Right lobe of liver (tissue), 6 donors: Measurements from ENCODE around the gene ABCA8. TPM values are rescaled to one million over a fixed set of nuclear protein-coding genes. Genes with fewer than 3 reads are reported as not detected.
"Not testable (repeated sequence)": the region's sequence is repeated elsewhere in the genome, so short reads cannot be mapped to it uniquely, and the experiment has no call there.

ENCODE experiments used
- ATAC-seq, 4 donors: fragments of 200-7000 bp; cut with Tn5 transposase; one replicate each; pipeline ENCODE4 v1.9.1; 2020; ENCODE audit warnings: mild to moderate bottlenecking in 4 of 4, moderate library complexity in 4 of 4
- DNase-seq, 3 donors: peaks; one replicate each; pipeline ENCODE4 v3.0.0-alpha.2; 2020
- H3K27ac ChIP-seq, 3 donors: fragments of 200-600 bp; one replicate each; pipeline ENCODE4 v1.8.0; 2022
- H3K27me3 ChIP-seq, 2 donors: fragments of 200-600 bp; one replicate each; pipeline ENCODE4 v1.8.0; 2022
- H3K36me3 ChIP-seq, 4 donors: fragments of 200-600 bp; sonication (generic) in 1 of 4; one replicate each; pipeline versions ENCODE4 v1.5.1 to v1.8.0; 2017 to 2022; ENCODE audit warnings: control low read depth in 1 of 4
- H3K4me1 ChIP-seq, 4 donors: fragments of 200-600 bp; sonication (generic) in 1 of 4; one replicate each; pipeline versions ENCODE4 v1.5.1 to v1.8.0; 2017 to 2022; ENCODE audit warnings: control low read depth in 1 of 4
- H3K4me3 ChIP-seq, 3 donors: fragments of 200-600 bp; one replicate each; pipeline ENCODE4 v1.8.0; 2022
- H3K9me3 ChIP-seq, 4 donors: fragments of 200-600 bp; sonication (generic) in 1 of 4; one replicate each; pipeline versions ENCODE4 v1.5.1 to v1.8.0; 2017 to 2022; ENCODE audit warnings: control low read depth in 1 of 4
- CTCF ChIP-seq, 4 donors: fragments of 200-600 bp in 3 of 4; fragments of 450-650 bp in 1 of 4; IDR thresholded peaks; one replicate each; pipeline versions ENCODE4 v1.5.1 to v1.8.0; 2016 to 2022; ENCODE audit warnings: antibody characterized with exemption in 4 of 4, mild to moderate bottlenecking in 2 of 4
- POLR2A ChIP-seq: fragments of 450-650 bp; IDR thresholded peaks from one replicate; pipeline ENCODE4 v1.6.1; 2017; ENCODE audit warnings: antibody characterized with exemption, mild to moderate bottlenecking
- WGBS: methylation state at CpG from one replicate; pipeline ENCODE4 v1.1.6; 2018; ENCODE audit warnings: low coverage, low lambda C conversion rate; ENCODE audit not compliant: insufficient coverage; ENCODE audit errors: missing lambda C conversion rate; 5-methylcytosine and 5-hydroxymethylcytosine counted together
- intact Hi-C, 2 donors: fragments of 100-400 bp; cut with DNase I; formaldehyde crosslinking; loops; one replicate each; pipeline versions ENCODE4 v1.11.2 to v1.14.1; 2022
- total RNA-seq, 6 experiments: library from RNA; depleted of rRNA in 2 of 6; stranded (reverse); fragments of >200 nt in 2 of 6; fragmentation: NEBNext Ultra II Directional in 3 of 6; extraction: Animal tissue kit (Norgen Biotek cat#: 25700) in 3 of 6; gene quantifications; one replicate each; pipeline versions ENCODE4 v1.1.0 to v1.2.4, GENCODE V29; 2016 to 2023
- donor health status: DM: no; HTN: yes; CAD: no.
- donor health status: DM: no; HTN: no; CAD: no.
- donor health status: DM: no; HTN: no; CAD: no.
- donor health status: DM: no; HTN: yes; CAD: no.
- donor health status: DM: no; HTN: yes; CAD: no.

The ABCA8 gene
- total RNA-seq, 6 experiments from 2014 or later: 21.8 to 44.0 (median 29.9) TPM

- Histone ChIP-seq H3K36me3 (no peaks in the 10 kb centered on the region), H3K27ac (no peak overlapping the region), H3K4me1 (no peaks in the 10 kb centered on the region), H3K9me3 (no peaks in the 10 kb centered on the region), H3K4me3 (no peak overlapping the region), H3K27me3 (no peaks in the 10 kb centered on the region)
- intact Hi-C loops: no loop called here
- TF ChIP-seq CTCF (IDR thresholded peaks at IDR 0.05) (no peak), POLR2A (no peak)
- no peak for DNase-seq
- ATAC-seq: no peak
- WGBS: 83% methylated on average over 3 of the region's 4 CpGs
These were observed 8.8 kb upstream of the ABCA8 start for GRCh38 chr17:68963958-68964357.

GRCh38 chr17:68961214-68961882, 6.2 kb upstream of the ABCA8 start:
- TF ChIP-seq CTCF (IDR thresholded peaks at IDR 0.05) (no peak), POLR2A (no peak)
- DNase-seq: no peak
- H3K4me1 ChIP-seq: no peaks in the 10 kb centered on the region
- H3K27me3 ChIP-seq: no peaks in the 10 kb centered on the region
- intact Hi-C loops: no loop called here
- H3K36me3 ChIP-seq: no peaks in the 10 kb centered on the region
- no peak overlapping the region for H3K27ac ChIP-seq
- no peak overlapping the region for H3K4me3 ChIP-seq
- 70% methylated on average over 7 of the region's 9 CpGs for WGBS
- no peaks in the 10 kb centered on the region for H3K9me3 ChIP-seq
- no peak for ATAC-seq

- H3K36me3 ChIP-seq, DNase-seq, H3K9me3 ChIP-seq, H3K4me3 ChIP-seq, H3K27me3 ChIP-seq, H3K4me1 ChIP-seq, H3K27ac ChIP-seq, ATAC-seq, intact Hi-C loops: not testable (repeated sequence)
- 100% methylated on average over 2 of the region's 2 CpGs for WGBS
These were observed 3.9 kb upstream of the ABCA8 start for GRCh38 chr17:68959117-68959516.

- ATAC-seq (no peak), DNase-seq (no peak)
- H3K9me3 ChIP-seq: no peaks in the 10 kb centered on the region
- TF ChIP-seq POLR2A (no peak), CTCF (IDR thresholded peaks at IDR 0.05) (no peak)
- no peaks in the 10 kb centered on the region for H3K4me1 ChIP-seq
- H3K27ac ChIP-seq: no peak overlapping the region
- intact Hi-C loops: no loop called here
- H3K4me3 ChIP-seq: no peak overlapping the region
- no peaks in the 10 kb centered on the region for H3K36me3 ChIP-seq
- WGBS: no CpG with 5 or more reads among the region's 1 CpG
- no peaks in the 10 kb centered on the region for H3K27me3 ChIP-seq
These were observed 2.8 kb upstream of the ABCA8 start for GRCh38 chr17:68957944-68958343.

GRCh38 chr17:68954146-68954896, 871 bp downstream of the ABCA8 start:
- no peak for TF ChIP-seq CTCF (IDR thresholded peaks at IDR 0.05)
- TF ChIP-seq POLR2A: no peak
- intact Hi-C loops: no loop called here
- ATAC-seq: peak; percentile 36 to 47 (median 43)
- H3K4me1 ChIP-seq: peaks cover 0 to 1% (median 0%) of the 10 kb centered on the region in 4 donors
- H3K4me3 ChIP-seq: peak overlapping the region; percentile 7 to 40 (median 40)
- peak overlapping the region; percentile 71 to 85 (median 82) for H3K27ac ChIP-seq
- no peak for DNase-seq
- H3K27me3 ChIP-seq: no peaks in the 10 kb centered on the region
- 27% methylated on average over 4 of the region's 4 CpGs for WGBS
- H3K9me3 ChIP-seq: no peaks in the 10 kb centered on the region
- no peaks in the 10 kb centered on the region for H3K36me3 ChIP-seq
